Tibial artery (tissue), 4 donors: ENCODE results near the gene IFI6.
"Not testable (repeated sequence)": the region's sequence is repeated elsewhere in the genome, so short reads cannot be mapped to it uniquely, and the experiment has no call there.

ENCODE experiments used
- DNase-seq, 2 donors: peaks; one replicate each; pipeline ENCODE4 v3.0.0-alpha.2; 2019
- H3K27ac ChIP-seq, 2 donors: fragments of 200-600 bp; sonication (generic) in 1 of 2; 1 replicate in 1 of 2; 2 replicates in 1 of 2; pipeline ENCODE4 v1.5.1; 2018 to 2019; ENCODE audit warnings: mild to moderate bottlenecking in 1 of 2
- H3K27me3 ChIP-seq, 2 donors: fragments of 200-600 bp; sonication (generic) in 1 of 2; one replicate each; pipeline versions ENCODE4 v1.5.1 to v1.6.0; 2016 to 2019
- H3K36me3 ChIP-seq, 3 donors: fragments of 200-600 bp; sonication (generic) in 2 of 3; one replicate each; pipeline ENCODE4 v1.5.1; 2016 to 2019; ENCODE audit warnings: mild to moderate bottlenecking in 2 of 3
- H3K4me1 ChIP-seq, 4 donors: fragments of 200-600 bp; sonication (generic) in 2 of 4; 1 replicate in 3 of 4; 2 replicates in 1 of 4; pipeline ENCODE4 v1.5.1; 2016 to 2019
- H3K4me3 ChIP-seq, 2 donors: fragments of 200-600 bp; sonication (generic) in 1 of 2; 1 replicate in 1 of 2; 2 replicates in 1 of 2; pipeline ENCODE4 v1.5.1; 2018 to 2019; ENCODE audit warnings: mild to moderate bottlenecking in 2 of 2
- H3K9me3 ChIP-seq, 3 donors: fragments of 200-600 bp; sonication (generic) in 1 of 3; one replicate each; pipeline ENCODE4 v1.5.1; 2016 to 2019
- intact Hi-C: fragments of 100-400 bp; cut with DNase I; formaldehyde crosslinking; loops from one replicate; pipeline ENCODE4 v1.15.0; 2023; ENCODE audit warnings: low total_unique reads
- TF ChIP-seq, protein P1 (sequence below), 2 experiments: fragments of 200-600 bp in 1 of 2; fragments of 450-650 bp in 1 of 2; IDR thresholded peaks; one replicate each; pipeline ENCODE4 v1.5.1; 2017 to 2019; ENCODE audit warnings: antibody characterized with exemption in 2 of 2, mild to moderate bottlenecking in 1 of 2, moderate library complexity in 1 of 2

IFI6 gene

DNA sequence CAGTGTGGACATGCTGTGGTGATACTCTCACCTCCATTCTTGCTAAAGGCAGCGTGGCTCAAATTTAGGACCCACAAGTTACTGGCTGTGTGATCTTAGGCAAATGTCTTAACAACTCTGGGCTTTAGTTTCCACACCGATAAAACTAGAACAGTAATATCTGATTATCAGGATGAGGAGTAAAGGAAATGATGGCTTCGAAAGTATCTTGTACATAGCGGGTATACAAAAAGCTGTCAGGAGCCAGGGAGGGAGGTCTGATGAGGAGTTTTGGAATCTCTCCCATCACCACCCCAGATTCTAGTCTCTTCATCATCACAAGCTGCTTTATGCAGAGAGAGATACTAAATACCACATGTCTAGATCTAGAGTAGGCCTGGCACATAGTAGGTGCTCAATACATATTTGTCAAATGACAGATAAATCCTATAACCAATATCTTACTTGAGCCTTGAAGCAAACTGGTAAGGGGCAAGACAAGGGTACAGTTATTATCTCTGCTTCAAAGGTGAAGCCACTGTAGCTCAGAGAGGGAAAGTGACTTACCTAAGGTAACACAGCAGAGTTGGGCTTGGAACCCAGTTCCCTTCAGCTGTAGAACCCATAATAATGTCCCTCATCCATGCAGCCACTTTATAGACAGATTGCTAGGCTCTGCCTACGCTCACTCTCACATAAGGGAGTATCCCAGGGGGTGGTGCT is 27.5 kb downstream of the IFI6 start:
- TF ChIP-seq, protein P1, sequence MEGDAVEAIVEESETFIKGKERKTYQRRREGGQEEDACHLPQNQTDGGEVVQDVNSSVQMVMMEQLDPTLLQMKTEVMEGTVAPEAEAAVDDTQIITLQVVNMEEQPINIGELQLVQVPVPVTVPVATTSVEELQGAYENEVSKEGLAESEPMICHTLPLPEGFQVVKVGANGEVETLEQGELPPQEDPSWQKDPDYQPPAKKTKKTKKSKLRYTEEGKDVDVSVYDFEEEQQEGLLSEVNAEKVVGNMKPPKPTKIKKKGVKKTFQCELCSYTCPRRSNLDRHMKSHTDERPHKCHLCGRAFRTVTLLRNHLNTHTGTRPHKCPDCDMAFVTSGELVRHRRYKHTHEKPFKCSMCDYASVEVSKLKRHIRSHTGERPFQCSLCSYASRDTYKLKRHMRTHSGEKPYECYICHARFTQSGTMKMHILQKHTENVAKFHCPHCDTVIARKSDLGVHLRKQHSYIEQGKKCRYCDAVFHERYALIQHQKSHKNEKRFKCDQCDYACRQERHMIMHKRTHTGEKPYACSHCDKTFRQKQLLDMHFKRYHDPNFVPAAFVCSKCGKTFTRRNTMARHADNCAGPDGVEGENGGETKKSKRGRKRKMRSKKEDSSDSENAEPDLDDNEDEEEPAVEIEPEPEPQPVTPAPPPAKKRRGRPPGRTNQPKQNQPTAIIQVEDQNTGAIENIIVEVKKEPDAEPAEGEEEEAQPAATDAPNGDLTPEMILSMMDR (IDR thresholded peaks at IDR 0.05) = no peak
- no peaks in the 10 kb centered on the region for H3K36me3 ChIP-seq
- DNase-seq = no peak
- H3K27me3 ChIP-seq = no peaks in the 10 kb centered on the region
- H3K9me3 ChIP-seq = no peaks in the 10 kb centered on the region
- H3K27ac ChIP-seq = no peak overlapping the region
- H3K4me3 ChIP-seq = no peak overlapping the region
- H3K4me1 ChIP-seq = peaks cover 0 to 19% (median 7%) of the 10 kb centered on the region in 4 donors
- intact Hi-C loops = no loop called here

DNA sequence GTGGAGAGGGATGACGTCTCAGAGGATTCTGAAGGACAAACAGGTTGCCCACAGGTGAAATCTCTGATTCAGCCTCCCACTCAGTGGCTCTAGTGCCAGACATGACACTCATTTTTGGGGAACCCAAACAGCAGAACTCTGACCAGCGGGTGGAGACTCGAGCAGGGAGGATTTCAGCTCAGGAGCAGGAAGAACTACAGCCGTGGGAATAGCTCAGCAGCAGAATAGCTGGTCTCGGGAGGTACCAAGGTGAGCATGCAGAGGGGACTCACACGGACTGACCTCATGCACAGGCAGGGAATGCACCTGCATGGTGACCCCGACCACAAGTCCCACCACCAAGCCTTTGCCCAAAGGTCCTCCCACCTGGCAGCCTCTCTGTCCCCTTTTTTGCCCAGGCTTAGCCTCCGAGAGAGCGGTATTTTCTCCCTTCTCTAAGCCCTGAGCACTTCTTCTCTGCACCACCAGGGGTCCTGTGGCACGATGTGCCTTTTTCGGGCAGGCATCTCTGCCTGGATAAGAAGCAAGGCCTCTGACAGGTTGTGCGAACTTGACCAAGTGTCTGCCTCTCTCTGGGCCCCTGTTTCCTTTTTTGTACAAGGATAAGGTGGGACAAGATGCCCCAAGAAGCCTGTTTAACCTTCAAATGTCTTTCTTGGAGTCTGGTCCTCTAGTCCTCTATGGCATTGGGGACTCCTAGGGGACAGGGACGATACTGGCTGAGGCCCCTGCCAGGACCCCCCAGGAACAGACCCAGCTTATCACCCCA is 28.2 kb downstream of the IFI6 start:
- H3K36me3 ChIP-seq = no peaks in the 10 kb centered on the region
- no peak overlapping the region for H3K4me3 ChIP-seq
- intact Hi-C loops = no loop called here
- no peaks in the 10 kb centered on the region for H3K9me3 ChIP-seq
- peaks cover 0 to 14% (median 6%) of the 10 kb centered on the region in 4 donors for H3K4me1 ChIP-seq
- no peak overlapping the region for H3K27ac ChIP-seq
- TF ChIP-seq, protein P1 (IDR thresholded peaks at IDR 0.05) = peak; percentile 78 to 83
- H3K27me3 ChIP-seq = no peaks in the 10 kb centered on the region
- peak in 1 of 2 donors; percentile 54 for DNase-seq

DNA sequence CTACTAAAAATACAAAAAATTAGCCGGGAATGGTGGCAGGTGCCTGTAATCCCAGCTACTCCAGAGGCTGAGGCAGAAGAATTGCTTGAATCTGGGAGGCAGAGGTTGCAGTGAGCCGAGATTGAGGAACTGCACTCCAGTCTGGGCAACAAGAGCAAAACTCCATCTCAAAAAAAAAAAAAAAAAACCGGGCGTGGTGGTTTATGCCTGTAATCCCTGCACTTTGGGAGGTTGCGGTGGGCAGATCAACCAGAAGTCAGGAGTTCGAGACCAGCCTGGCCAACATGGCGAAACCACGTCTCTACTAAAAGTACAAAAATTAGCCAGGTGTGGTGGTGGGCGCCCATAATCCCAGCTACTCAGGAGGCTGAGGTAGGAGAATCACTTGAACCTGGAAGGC is 31.5 kb downstream of the IFI6 start:
- DNase-seq, intact Hi-C loops, H3K9me3 ChIP-seq, H3K27ac ChIP-seq, H3K4me3 ChIP-seq, H3K4me1 ChIP-seq, H3K27me3 ChIP-seq, H3K36me3 ChIP-seq: not testable (repeated sequence)

DNA sequence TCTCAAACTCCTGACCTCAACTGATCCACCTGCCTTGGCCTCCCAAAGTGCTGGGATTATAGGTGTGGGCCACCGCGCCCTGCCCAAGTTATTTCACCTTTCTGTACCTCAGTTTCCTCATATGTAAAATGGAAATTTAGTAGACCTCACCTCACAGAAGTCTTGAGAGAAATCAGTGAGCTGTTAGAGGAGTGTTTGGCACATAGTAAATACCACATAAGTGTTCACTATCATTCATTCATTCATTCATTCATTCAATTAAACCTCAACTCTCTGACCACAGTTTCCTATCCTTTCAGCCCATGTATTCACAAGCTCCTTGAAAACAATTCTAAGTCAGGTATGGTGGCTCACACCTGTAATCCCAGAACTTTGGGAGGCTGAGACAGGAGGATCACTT is 33.2 kb downstream of the IFI6 start:
- Histone ChIP-seq H3K4me1 (peaks cover 0 to 11% (median 8%) of the 10 kb centered on the region in 4 donors), H3K9me3 (no peaks in the 10 kb centered on the region), H3K36me3 (no peaks in the 10 kb centered on the region), H3K4me3 (no peak overlapping the region), H3K27me3 (peaks cover 0 to 14% of the 10 kb centered on the region in 2 donors), H3K27ac (no peak overlapping the region)
- no peak for DNase-seq
- intact Hi-C loops = no loop called here
- TF ChIP-seq, protein P1 (IDR thresholded peaks at IDR 0.05) = no peak

DNA sequence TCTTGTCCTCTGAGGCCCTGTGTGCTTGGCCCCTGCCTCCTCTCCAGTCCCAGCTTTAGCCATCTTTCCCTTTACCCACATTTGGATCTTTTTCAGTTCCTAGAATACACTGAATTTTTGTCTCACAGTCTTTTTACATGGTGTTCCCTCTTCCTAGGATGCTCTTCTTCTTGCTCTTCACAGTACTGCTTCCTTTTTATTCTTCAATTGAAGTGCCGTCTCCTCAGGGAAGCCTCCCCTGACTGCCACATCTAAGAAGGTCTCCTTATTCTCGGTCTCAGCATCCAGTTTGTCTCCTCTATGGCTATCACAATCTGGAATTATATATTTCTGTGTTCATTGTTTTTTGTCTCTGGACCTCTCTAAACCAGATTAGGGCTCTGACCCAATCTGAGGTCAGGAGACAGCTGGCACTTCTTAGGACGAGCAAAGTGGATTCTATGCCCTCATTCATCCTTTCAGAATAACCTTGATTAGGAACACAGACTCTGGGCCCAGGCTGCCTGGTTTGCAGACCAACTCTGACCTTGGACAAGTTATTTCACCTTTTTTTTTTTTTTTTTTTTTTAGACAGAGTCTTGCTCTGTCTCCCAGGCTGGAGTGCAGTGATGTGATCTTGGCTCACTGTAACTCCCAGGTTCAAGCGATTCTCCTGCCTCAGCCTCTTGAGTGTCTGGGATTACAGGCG is 33.8 kb downstream of the IFI6 start:
- Histone ChIP-seq H3K27ac (no peak overlapping the region), H3K4me1 (peaks cover 0 to 15% (median 10%) of the 10 kb centered on the region in 4 donors), H3K4me3 (no peak overlapping the region), H3K27me3 (peaks cover 0 to 20% of the 10 kb centered on the region in 2 donors), H3K9me3 (no peaks in the 10 kb centered on the region), H3K36me3 (no peaks in the 10 kb centered on the region)
- TF ChIP-seq, protein P1 (IDR thresholded peaks at IDR 0.05) = no peak
- intact Hi-C loops = no loop called here
- DNase-seq = no peak
